ENCODE data around the gene ZNF500. TPM values are rescaled to one million over a fixed set of nuclear protein-coding genes. Genes with fewer than 3 reads are reported as not detected.

ZNF500 gene
- total RNA-seq: 10 to 100 TPM; 10.2 to 14.4 (median 12.8) TPM
- polyA plus RNA-seq: 10 to 100 TPM in 1 of 3 donors, 1 to 10 TPM in 2; 4.2 to 11.7 (median 5.1) TPM

GRCh38 chr16:4766875-4767628 lies at the start of gene ZNF500:
Gene ZNF500 (minus strand): TSS chr16:4767162. CDS start chr16:4765978, 1,184 bp downstream.
- 1 to 2% methylated on average over 72 of the region's 72 CpGs for WGBS, 2 donors
- peak; percentile 98 for DNase-seq
- Histone ChIP-seq H3K4me3 (peak within 1 kb of the TSS; percentile 80 to 96 (median 88)), H3K4me1 (peaks cover 0 to 38% (median 35%) of the 10 kb centered on the region in 4 donors), H3K9me3 (no peaks in the 10 kb centered on the region), H3K27me3 (no peaks in the 10 kb centered on the region), H3K27ac (peak within 1 kb of the TSS; percentile 91 to 92 (median 92)), H3K36me3 (peaks cover 10 to 33% (median 22%) of the 10 kb centered on the region in 4 donors)
- intact Hi-C loops (cut with DNase I): loop anchor here (2.0 kb wide), 1 partner anchor 32 kb away; the partner anchor contains the start of genes ANKS3 and DNAAF8
- TF ChIP-seq EP300 (IDR thresholded peaks at IDR 0.05): no peak
- TF ChIP-seq CTCF (IDR thresholded peaks at IDR 0.05): no peak
- TF ChIP-seq POLR2A (IDR thresholded peaks at IDR 0.05): peak; percentile 37 to 38
- TF ChIP-seq POLR2AphosphoS5 (IDR thresholded peaks at IDR 0.05): peak; percentile 66 to 93 (median 85)

- H3K4me1 ChIP-seq: peaks cover 0 to 21% (median 21%) of the 10 kb centered on the region in 4 donors
- peak overlapping the region; percentile 72 to 84 (median 78) for H3K27ac ChIP-seq
- TF ChIP-seq EP300 (IDR thresholded peaks at IDR 0.05) (no peak), CTCF (IDR thresholded peaks at IDR 0.05) (no peak), POLR2A (IDR thresholded peaks at IDR 0.05) (no peak), POLR2AphosphoS5 (IDR thresholded peaks at IDR 0.05) (no peak)
- WGBS, 2 donors: 87 to 89% methylated on average over 16 of the region's 16 CpGs
- peaks cover 13 to 99% (median 42%) of the 10 kb centered on the region in 4 donors for H3K36me3 ChIP-seq
- no peak for DNase-seq
- H3K9me3 ChIP-seq: no peaks in the 10 kb centered on the region
- H3K4me3 ChIP-seq: no peak overlapping the region
- H3K27me3 ChIP-seq: no peaks in the 10 kb centered on the region
- intact Hi-C loops (cut with DNase I): no loop called here
These were observed 47.7 kb upstream of the ZNF500 start for GRCh38 chr16:4814542-4815173.

GRCh38 chr16:4814046-4814445 lies 47.1 kb upstream of the ZNF500 start:
- peaks cover 0 to 21% (median 21%) of the 10 kb centered on the region in 4 donors for H3K4me1 ChIP-seq
- intact Hi-C loops (cut with DNase I): no loop called here
- TF ChIP-seq EP300 (IDR thresholded peaks at IDR 0.05) (peak in 3 of 4 donors; percentile 36 to 87 (median 85)), POLR2AphosphoS5 (IDR thresholded peaks at IDR 0.05) (peak; percentile 46 to 79 (median 72)), CTCF (IDR thresholded peaks at IDR 0.05) (no peak), POLR2A (IDR thresholded peaks at IDR 0.05) (no peak)
- no peaks in the 10 kb centered on the region for H3K27me3 ChIP-seq
- peak; percentile 71 for DNase-seq
- peak overlapping the region; percentile 72 to 84 (median 78) for H3K27ac ChIP-seq
- H3K9me3 ChIP-seq: no peaks in the 10 kb centered on the region
- no peak overlapping the region for H3K4me3 ChIP-seq
- peaks cover 13 to 99% (median 42%) of the 10 kb centered on the region in 4 donors for H3K36me3 ChIP-seq

- no peaks in the 10 kb centered on the region for H3K27me3 ChIP-seq
- peaks cover 13 to 99% (median 42%) of the 10 kb centered on the region in 4 donors for H3K36me3 ChIP-seq
- TF ChIP-seq POLR2A (IDR thresholded peaks at IDR 0.05): no peak
- intact Hi-C loops (cut with DNase I): no loop called here
- H3K4me3 ChIP-seq: no peak overlapping the region
- H3K9me3 ChIP-seq: no peaks in the 10 kb centered on the region
- WGBS, 2 donors: 94 to 95% methylated on average over 16 of the region's 16 CpGs
- H3K4me1 ChIP-seq: peaks cover 0 to 21% (median 21%) of the 10 kb centered on the region in 4 donors
- H3K27ac ChIP-seq: peak overlapping the region; percentile 45 to 84 (median 76)
- DNase-seq: no peak
These were observed 46.5 kb upstream of the ZNF500 start for GRCh38 chr16:4813251-4814003.

Data from sigmoid colon (tissue), 7 donors.